ENCODE data around the gene UTY.
"Not testable (repeated sequence)": the region's sequence is repeated elsewhere in the genome, so short reads cannot be mapped to it uniquely, and the experiment has no call there.

The UTY gene

GRCh38 chrY:13299411-13299810 is 180.4 kb downstream of the UTY start:
- Histone ChIP-seq H3K36me3 (ENCODE audit: insufficient read depth, low read length) (peaks cover 73% of the 10 kb centered on the region), H4K20me1 (ENCODE audit: insufficient read depth, low read length) (no peaks in the 10 kb centered on the region), H3K79me2 (ENCODE audit: insufficient read depth, low read length) (no peaks in the 10 kb centered on the region), H3F3A (ENCODE audit: insufficient read depth, low read length) (no peaks in the 10 kb centered on the region), H3K27ac (ENCODE audit: low read depth, low read length, poor library complexity, severe bottlenecking) (no peak overlapping the region), H2AFZ (ENCODE audit: low read length) (no peak overlapping the region), H3K4me2 (ENCODE audit: low read length) (no peak overlapping the region), H3K9me3 (ENCODE audit: low read length) (no peaks in the 10 kb centered on the region), H3K4me1 (ENCODE audit: insufficient read depth, low read length, severe bottlenecking) (no peaks in the 10 kb centered on the region), H3K27me3 (ENCODE audit: insufficient read depth, low read length) (no peaks in the 10 kb centered on the region), H3K4me3 (ENCODE audit: low read depth, low read length, poor library complexity, severe bottlenecking) (no peak overlapping the region), H3K9ac (ENCODE audit: low read length) (no peak overlapping the region), H3K9me2 (ENCODE audit: low read depth, low read length) (no peaks in the 10 kb centered on the region)
- no peak for TF ChIP-seq EZH2 (IDR thresholded peaks at IDR 0.05; ENCODE audit: borderline replicate concordance, low read length)

- Histone ChIP-seq H4K20me1 (ENCODE audit: insufficient read depth, low read length) (no peaks in the 10 kb centered on the region), H3F3A (ENCODE audit: insufficient read depth, low read length) (no peaks in the 10 kb centered on the region), H3K9ac (ENCODE audit: low read length) (no peak overlapping the region), H3K9me2 (ENCODE audit: low read depth, low read length) (no peaks in the 10 kb centered on the region), H3K9me3 (ENCODE audit: low read length) (no peaks in the 10 kb centered on the region), H3K79me2 (ENCODE audit: insufficient read depth, low read length) (no peaks in the 10 kb centered on the region), H3K27me3 (ENCODE audit: insufficient read depth, low read length) (no peaks in the 10 kb centered on the region), H3K4me1 (ENCODE audit: insufficient read depth, low read length, severe bottlenecking) (no peaks in the 10 kb centered on the region), H3K4me2 (ENCODE audit: low read length) (no peak overlapping the region), H3K4me3 (ENCODE audit: low read depth, low read length, poor library complexity, severe bottlenecking) (no peak overlapping the region), H3K36me3 (ENCODE audit: insufficient read depth, low read length) (peaks cover 75% of the 10 kb centered on the region), H3K27ac (ENCODE audit: low read depth, low read length, poor library complexity, severe bottlenecking) (no peak overlapping the region), H2AFZ (ENCODE audit: low read length) (no peak overlapping the region)
- TF ChIP-seq CTCF (IDR thresholded peaks at IDR 0.05; ENCODE audit: low read length) (no peak), EZH2 (IDR thresholded peaks at IDR 0.05; ENCODE audit: borderline replicate concordance, low read length) (no peak)
Measured at GRCh38 chrY:13296176-13296890, 183.5 kb downstream of the UTY start.

GRCh38 chrY:13295026-13295425 is 184.8 kb downstream of the UTY start:
- Histone ChIP-seq H2AFZ (ENCODE audit: low read length) (no peak overlapping the region), H3K4me2 (ENCODE audit: low read length) (no peak overlapping the region), H3K79me2 (ENCODE audit: insufficient read depth, low read length) (no peaks in the 10 kb centered on the region), H3K27ac (ENCODE audit: low read depth, low read length, poor library complexity, severe bottlenecking) (no peak overlapping the region), H3K9ac (ENCODE audit: low read length) (no peak overlapping the region), H3K9me2 (ENCODE audit: low read depth, low read length) (no peaks in the 10 kb centered on the region), H3K4me1 (ENCODE audit: insufficient read depth, low read length, severe bottlenecking) (no peaks in the 10 kb centered on the region), H3K36me3 (ENCODE audit: insufficient read depth, low read length) (peaks cover 81% of the 10 kb centered on the region), H3K4me3 (ENCODE audit: low read depth, low read length, poor library complexity, severe bottlenecking) (no peak overlapping the region), H3K9me3 (ENCODE audit: low read length) (no peaks in the 10 kb centered on the region), H3K27me3 (ENCODE audit: insufficient read depth, low read length) (no peaks in the 10 kb centered on the region), H4K20me1 (ENCODE audit: insufficient read depth, low read length) (no peaks in the 10 kb centered on the region), H3F3A (ENCODE audit: insufficient read depth, low read length) (no peaks in the 10 kb centered on the region)
- TF ChIP-seq CTCF (IDR thresholded peaks at IDR 0.05; ENCODE audit: low read length): no peak
- TF ChIP-seq EZH2 (IDR thresholded peaks at IDR 0.05; ENCODE audit: borderline replicate concordance, low read length): no peak

- Histone ChIP-seq H3K27me3 (ENCODE audit: insufficient read depth, low read length) (no peaks in the 10 kb centered on the region), H3K4me3 (ENCODE audit: low read depth, low read length, poor library complexity, severe bottlenecking) (no peak overlapping the region), H2AFZ (ENCODE audit: low read length) (no peak overlapping the region), H3K4me1 (ENCODE audit: insufficient read depth, low read length, severe bottlenecking) (no peaks in the 10 kb centered on the region), H3K4me2 (ENCODE audit: low read length) (no peak overlapping the region), H3K9ac (ENCODE audit: low read length) (no peak overlapping the region), H3K9me2 (ENCODE audit: low read depth, low read length) (no peaks in the 10 kb centered on the region), H3K36me3 (ENCODE audit: insufficient read depth, low read length) (peaks cover 96% of the 10 kb centered on the region), H4K20me1 (ENCODE audit: insufficient read depth, low read length) (no peaks in the 10 kb centered on the region), H3K9me3 (ENCODE audit: low read length) (no peaks in the 10 kb centered on the region), H3F3A (ENCODE audit: insufficient read depth, low read length) (no peaks in the 10 kb centered on the region), H3K27ac (ENCODE audit: low read depth, low read length, poor library complexity, severe bottlenecking) (no peak overlapping the region), H3K79me2 (ENCODE audit: insufficient read depth, low read length) (no peaks in the 10 kb centered on the region)
- TF ChIP-seq CTCF (IDR thresholded peaks at IDR 0.05; ENCODE audit: low read length): no peak
- TF ChIP-seq EZH2 (IDR thresholded peaks at IDR 0.05; ENCODE audit: borderline replicate concordance, low read length): no peak
Measured at GRCh38 chrY:13291199-13291598, 188.6 kb downstream of the UTY start.

- H3K9me2 ChIP-seq (ENCODE audit: low read depth, low read length); H3K27me3 ChIP-seq (ENCODE audit: insufficient read depth, low read length); H3K9ac ChIP-seq (ENCODE audit: low read length); H3K4me1 ChIP-seq (ENCODE audit: insufficient read depth, low read length, severe bottlenecking); H2AFZ ChIP-seq (ENCODE audit: low read length); H3K4me2 ChIP-seq (ENCODE audit: low read length); H3F3A ChIP-seq (ENCODE audit: insufficient read depth, low read length); H3K4me3 ChIP-seq (ENCODE audit: low read depth, low read length, poor library complexity, severe bottlenecking); H3K27ac ChIP-seq (ENCODE audit: low read depth, low read length, poor library complexity, severe bottlenecking); H3K9me3 ChIP-seq (ENCODE audit: low read length); H4K20me1 ChIP-seq (ENCODE audit: insufficient read depth, low read length); H3K79me2 ChIP-seq (ENCODE audit: insufficient read depth, low read length): not testable (repeated sequence)
- H3K36me3 ChIP-seq (ENCODE audit: insufficient read depth, low read length): peaks cover 31% of the 10 kb centered on the region
Measured at GRCh38 chrY:13282151-13283054, 197.4 kb downstream of the UTY start.
